Measurements from ENCODE around the gene NRBF2. TPM values are rescaled to one million over a fixed set of nuclear protein-coding genes. Genes with fewer than 3 reads are reported as not detected.

The NRBF2 gene
- total RNA-seq, 1 donor: 26.2 TPM

DNA sequence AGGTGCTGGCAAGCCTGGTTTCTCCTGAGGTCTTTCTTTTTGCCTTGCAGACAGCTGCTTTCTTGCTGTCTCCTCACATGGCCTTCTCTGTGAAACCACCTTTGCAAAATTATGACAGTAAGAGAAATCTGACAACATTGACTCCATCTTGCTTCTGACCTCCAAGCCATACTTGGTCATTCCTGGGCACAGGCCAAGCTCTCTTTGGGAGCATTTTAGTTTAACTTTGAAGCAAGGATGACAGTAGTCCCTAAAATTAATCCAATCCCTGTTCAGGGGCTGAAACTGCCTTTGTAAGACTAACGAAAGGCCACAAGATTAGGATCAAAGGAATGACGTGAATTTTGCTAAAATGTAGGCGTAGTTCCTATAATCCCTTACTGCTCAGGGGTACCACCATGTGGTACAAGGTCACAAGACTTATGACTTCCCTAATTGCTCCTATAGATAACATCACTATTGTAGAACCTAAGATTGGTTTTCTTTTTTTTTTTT is 25.1 kb upstream of the NRBF2 start:
- H3K4me3 ChIP-seq (ENCODE audit: low read length): no peak overlapping the region
- H3K4me1 ChIP-seq (ENCODE audit: insufficient read depth, low read length): no peaks in the 10 kb centered on the region
- H3K9me3 ChIP-seq (ENCODE audit: low read depth, low read length): no peaks in the 10 kb centered on the region
- H3K27me3 ChIP-seq (ENCODE audit: insufficient read depth, low read length): no peaks in the 10 kb centered on the region

DNA sequence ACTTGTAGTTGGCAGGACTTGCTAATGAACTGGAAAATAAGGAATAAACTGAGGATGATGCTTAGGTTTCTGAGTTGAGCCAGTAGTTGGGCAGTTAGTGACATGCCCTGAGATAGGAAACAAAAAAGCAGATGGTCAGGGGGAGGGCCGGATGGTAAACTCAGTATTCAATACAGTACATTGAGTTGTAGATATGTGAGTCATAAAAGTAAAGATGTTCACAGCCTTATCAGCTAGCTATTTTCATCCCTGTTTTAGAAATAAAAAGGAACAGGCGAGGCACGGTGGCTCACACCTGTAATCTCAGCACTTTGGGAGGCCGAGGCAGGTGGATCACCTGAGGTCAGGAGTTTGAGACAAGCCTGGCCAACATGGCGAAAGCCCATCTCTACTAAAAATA is 22.2 kb upstream of the NRBF2 start:
- Histone ChIP-seq H3K9me3 (ENCODE audit: low read depth, low read length) (no peaks in the 10 kb centered on the region), H3K27me3 (ENCODE audit: insufficient read depth, low read length) (no peaks in the 10 kb centered on the region), H3K4me1 (ENCODE audit: insufficient read depth, low read length) (peaks cover 10% of the 10 kb centered on the region), H3K4me3 (ENCODE audit: low read length) (no peak overlapping the region)

DNA sequence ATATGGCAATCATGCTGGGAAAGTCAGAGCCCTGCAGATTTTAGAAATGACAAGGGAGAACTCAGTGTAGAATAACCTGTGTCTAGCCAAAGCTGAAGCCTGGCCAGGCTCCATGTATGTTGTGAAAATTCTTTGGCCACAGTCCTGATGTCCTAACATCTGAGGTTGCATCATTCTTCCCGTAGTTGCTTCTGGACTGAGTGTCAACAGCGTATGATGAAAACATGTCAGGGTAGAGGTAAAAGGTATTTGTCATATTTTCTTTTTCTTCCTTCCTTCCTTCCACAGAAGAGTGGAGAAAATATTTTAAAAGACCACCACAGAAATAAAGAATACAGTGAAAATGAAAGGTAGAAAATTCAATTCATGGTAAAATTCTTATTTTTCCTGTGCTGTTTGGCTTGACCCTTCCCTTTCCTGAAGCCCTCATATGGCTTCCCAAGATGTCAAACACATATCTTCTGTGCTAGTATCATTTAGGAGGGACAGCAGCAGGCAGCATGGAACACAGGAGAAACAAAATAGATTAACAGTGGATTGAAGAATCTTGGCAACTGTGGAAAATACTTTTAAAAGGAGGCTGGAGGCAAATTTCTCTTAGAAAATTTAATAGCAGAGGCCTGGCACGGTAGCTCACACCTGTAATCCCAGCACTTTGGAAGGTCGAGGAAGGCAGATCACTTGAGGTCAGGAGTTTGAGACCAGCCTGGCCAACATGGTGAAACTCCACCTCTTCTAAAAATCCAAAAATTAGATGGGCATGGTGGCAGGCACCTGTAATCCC is 18.9 kb upstream of the NRBF2 start:
- Histone ChIP-seq H3K4me3 (ENCODE audit: low read length) (no peak overlapping the region), H3K27me3 (ENCODE audit: insufficient read depth, low read length) (no peaks in the 10 kb centered on the region), H3K9me3 (ENCODE audit: low read depth, low read length) (no peaks in the 10 kb centered on the region), H3K4me1 (ENCODE audit: insufficient read depth, low read length) (peaks cover 10% of the 10 kb centered on the region)

DNA sequence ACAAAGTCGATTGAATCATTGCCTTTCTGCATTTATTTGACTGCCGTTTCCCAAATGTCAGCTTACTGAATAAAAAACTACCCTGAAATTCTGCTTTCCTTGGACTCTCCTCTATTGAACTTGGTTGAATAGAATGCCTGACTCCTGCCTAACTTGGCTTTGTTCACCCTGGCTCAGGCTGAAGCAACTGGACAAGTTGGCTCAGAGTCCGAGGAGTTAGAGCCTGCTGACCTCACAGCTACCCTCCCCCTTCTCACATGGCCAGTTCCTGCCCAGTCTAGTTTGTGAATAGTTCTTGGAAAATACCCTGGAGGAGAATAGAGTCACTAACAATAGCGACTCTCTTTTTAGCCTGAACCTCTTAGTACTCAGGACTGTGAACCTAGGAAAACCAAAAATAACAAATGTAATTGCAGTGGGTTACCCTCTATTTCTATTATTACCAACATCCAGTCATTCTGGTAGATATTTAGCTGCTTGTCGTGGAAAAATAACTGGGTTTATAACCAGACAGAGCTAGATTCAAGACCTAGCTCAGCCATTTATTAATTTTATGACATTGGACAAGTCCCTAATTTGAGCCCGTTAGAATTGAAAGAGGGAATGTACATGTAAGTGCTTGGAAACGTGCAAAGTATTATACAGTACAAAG is 17.3 kb upstream of the NRBF2 start:
- Histone ChIP-seq H3K9me3 (ENCODE audit: low read depth, low read length) (no peaks in the 10 kb centered on the region), H3K4me3 (ENCODE audit: low read length) (no peak overlapping the region), H3K27me3 (ENCODE audit: insufficient read depth, low read length) (no peaks in the 10 kb centered on the region), H3K4me1 (ENCODE audit: insufficient read depth, low read length) (peaks cover 10% of the 10 kb centered on the region)

DNA sequence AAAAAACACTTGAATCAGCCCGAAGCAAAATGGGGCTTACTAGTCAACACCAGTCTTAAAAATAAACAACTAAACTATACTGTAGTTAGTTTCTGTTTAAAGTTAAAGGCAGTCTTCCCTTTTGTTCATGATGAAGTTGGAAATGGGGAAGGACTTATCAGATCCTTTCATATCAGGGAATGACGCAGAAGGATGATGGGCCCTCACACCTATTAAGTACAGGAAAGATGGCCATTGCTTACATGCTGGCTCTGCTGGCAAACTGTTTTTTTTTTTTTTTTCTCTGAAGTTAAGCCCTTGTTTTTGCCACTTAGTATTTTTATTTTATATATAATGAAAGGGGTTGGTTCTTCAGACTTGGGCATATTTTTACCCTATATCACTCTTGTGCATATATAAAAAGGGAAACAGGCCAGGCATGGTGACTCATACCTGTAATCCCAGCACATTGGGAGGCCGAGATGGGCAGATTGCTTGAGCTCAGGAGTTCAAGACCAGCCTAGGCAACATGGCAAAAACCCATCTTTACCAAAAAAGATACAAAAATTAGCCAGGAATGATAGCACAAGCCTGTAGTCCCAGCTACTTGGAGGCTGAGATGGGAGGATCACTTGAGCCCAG is 16.6 kb upstream of the NRBF2 start:
- H3K4me3 ChIP-seq (ENCODE audit: low read length): no peak overlapping the region
- no peaks in the 10 kb centered on the region for H3K27me3 ChIP-seq (ENCODE audit: insufficient read depth, low read length)
- H3K9me3 ChIP-seq (ENCODE audit: low read depth, low read length): no peaks in the 10 kb centered on the region
- peaks cover 10% of the 10 kb centered on the region for H3K4me1 ChIP-seq (ENCODE audit: insufficient read depth, low read length)

DNA sequence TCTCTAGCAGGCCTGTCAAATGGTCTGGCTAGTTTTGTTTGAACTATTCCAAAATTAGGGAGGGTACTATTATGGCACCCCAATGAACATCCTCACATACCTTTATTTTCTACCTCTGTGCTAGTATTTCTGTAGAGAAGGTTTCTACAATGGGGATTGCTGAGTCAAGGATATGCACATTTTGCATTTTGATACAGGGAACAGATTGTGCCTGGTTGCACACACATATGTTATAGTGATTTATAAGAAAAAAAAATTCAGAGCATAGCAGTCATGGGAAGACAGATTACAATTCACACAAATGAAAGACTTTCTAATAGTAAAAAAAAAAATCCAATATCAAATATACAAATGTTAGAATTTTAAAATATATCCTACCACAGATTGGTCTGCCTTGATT is 14.1 kb upstream of the NRBF2 start:
- Histone ChIP-seq H3K4me1 (ENCODE audit: insufficient read depth, low read length) (peaks cover 5% of the 10 kb centered on the region), H3K27me3 (ENCODE audit: insufficient read depth, low read length) (no peaks in the 10 kb centered on the region), H3K4me3 (ENCODE audit: low read length) (no peak overlapping the region), H3K9me3 (ENCODE audit: low read depth, low read length) (no peaks in the 10 kb centered on the region)

DNA sequence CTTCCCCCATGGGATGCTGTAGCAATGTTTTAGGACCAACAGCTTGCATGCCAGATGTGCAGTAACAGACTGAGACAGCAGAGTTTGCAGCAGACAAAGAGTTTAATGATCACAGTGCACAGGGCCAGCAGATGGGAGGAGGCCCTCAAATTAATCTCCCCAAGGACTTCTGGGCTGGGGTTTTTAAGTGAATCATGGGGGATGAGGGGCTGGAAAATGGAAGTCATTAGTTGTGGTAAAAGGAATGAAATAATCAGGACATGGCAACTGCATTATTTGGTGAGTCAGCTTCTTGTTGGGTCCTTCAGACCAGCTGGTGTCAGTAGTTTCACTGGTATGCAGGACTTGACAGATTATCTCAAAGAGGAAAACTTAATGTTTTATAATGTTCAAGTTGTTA is 12.6 kb upstream of the NRBF2 start:
- Histone ChIP-seq H3K4me3 (ENCODE audit: low read length) (no peak overlapping the region), H3K27me3 (ENCODE audit: insufficient read depth, low read length) (no peaks in the 10 kb centered on the region), H3K4me1 (ENCODE audit: insufficient read depth, low read length) (no peaks in the 10 kb centered on the region), H3K9me3 (ENCODE audit: low read depth, low read length) (no peaks in the 10 kb centered on the region)

DNA sequence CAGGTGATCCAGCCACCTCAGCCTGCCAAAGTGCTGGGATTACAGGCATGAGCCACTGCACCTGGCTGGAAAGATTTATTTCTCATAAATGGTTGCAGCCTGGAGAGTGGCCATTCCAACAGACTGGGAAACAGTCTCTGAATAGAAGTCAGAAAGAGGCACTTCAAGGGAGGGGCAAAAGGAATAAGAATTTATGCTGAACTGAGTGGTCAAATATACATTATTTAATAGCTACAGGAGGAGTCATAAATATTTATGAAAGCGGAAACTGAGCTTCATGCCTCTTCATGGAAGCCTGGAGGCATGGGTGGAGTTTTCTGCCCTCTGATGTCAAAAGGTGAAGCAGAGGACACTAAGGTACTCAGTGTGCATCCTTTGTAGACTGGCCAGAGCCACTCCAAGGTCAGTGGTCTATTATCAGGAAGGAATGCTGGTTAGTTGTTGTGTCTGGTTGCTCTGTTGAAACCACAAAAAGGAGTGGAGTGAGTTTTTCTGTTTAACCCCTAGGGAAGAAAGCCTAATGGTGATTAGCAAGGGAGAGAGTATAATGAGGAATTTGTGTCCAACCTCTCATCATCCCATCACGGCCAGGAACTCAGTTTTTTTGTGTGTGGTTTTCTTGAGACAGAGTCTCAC is 9.3 kb upstream of the NRBF2 start:
- H3K4me1 ChIP-seq (ENCODE audit: insufficient read depth, low read length): no peaks in the 10 kb centered on the region
- H3K4me3 ChIP-seq (ENCODE audit: low read length): no peak overlapping the region
- H3K27me3 ChIP-seq (ENCODE audit: insufficient read depth, low read length): no peaks in the 10 kb centered on the region
- H3K9me3 ChIP-seq (ENCODE audit: low read depth, low read length): no peaks in the 10 kb centered on the region

DNA sequence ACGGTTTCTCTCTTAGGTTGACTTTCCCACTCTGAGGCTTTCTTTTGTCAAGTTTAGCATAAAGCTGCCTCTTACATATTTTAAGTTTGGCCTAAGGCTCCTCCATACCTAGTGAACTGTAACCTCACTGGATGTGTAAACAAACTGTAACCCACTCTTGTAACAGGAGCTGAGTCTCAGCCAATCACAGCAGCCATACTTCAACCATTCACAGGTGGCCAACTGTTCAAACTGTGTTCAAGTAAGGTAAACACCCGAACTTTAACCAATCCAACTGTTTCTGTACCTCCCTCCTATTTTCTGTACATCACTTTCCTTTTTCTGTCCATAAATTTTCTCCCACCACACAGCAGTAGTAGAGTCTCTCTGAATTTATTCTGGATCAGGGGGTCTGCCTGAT is 7.7 kb upstream of the NRBF2 start:
- no peaks in the 10 kb centered on the region for H3K9me3 ChIP-seq (ENCODE audit: low read depth, low read length)
- H3K4me1 ChIP-seq (ENCODE audit: insufficient read depth, low read length): no peaks in the 10 kb centered on the region
- H3K27me3 ChIP-seq (ENCODE audit: insufficient read depth, low read length): no peaks in the 10 kb centered on the region
- H3K4me3 ChIP-seq (ENCODE audit: low read length): no peak overlapping the region

DNA sequence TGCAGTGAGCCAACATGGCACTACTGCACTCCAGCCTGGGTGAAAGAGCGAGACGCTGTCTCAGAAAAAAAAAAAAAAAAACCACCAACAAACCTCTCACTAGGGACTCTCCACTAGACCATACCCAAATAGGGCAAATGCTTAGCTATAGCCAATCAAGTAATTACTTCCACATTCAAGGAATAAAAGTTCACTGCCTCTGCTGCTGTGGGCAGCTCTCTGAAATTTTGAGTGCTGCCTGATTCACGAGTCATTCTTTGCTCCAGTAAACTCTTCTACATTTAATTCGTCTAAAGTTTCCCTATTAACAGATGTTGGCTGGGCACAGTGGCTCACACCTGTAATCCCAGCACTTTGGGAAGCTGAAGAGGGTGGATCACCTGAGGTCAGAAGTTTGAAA is 4.7 kb upstream of the NRBF2 start:
- H3K27me3 ChIP-seq (ENCODE audit: insufficient read depth, low read length): no peaks in the 10 kb centered on the region
- H3K4me1 ChIP-seq (ENCODE audit: insufficient read depth, low read length): peaks cover 4% of the 10 kb centered on the region

DNA sequence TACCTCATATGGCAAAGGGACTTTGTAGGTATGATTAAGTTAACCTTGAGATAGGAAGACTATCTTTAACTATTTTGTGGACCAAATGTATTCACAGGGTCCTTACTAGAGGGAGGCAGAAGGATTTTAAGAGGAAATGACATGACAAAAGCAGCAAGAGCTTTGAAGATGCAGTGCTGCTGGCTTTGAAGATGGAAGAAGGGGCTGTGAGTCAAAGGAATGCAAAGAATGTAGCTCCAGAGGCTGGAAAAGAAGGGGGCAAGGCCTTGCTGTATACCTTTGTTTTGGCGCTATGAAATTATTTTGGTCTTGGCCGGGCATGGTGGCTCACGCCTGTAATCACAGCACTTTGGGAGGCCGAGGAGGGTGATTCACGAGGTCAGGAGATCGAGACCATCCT is 3.2 kb upstream of the NRBF2 start:
- H3K4me1 ChIP-seq (ENCODE audit: insufficient read depth, low read length): peaks cover 14% of the 10 kb centered on the region
- H3K27me3 ChIP-seq (ENCODE audit: insufficient read depth, low read length): no peaks in the 10 kb centered on the region
- no peak overlapping the region for H3K4me3 ChIP-seq (ENCODE audit: low read length)
- H3K9me3 ChIP-seq (ENCODE audit: low read depth, low read length): no peaks in the 10 kb centered on the region

More for the DNA sequence above, 4.7 kb upstream of the NRBF2 start:
- H3K9me3 ChIP-seq (ENCODE audit: low read depth, low read length): no peaks in the 10 kb centered on the region
- H3K4me3 ChIP-seq (ENCODE audit: low read length): no peak overlapping the region

DNA sequence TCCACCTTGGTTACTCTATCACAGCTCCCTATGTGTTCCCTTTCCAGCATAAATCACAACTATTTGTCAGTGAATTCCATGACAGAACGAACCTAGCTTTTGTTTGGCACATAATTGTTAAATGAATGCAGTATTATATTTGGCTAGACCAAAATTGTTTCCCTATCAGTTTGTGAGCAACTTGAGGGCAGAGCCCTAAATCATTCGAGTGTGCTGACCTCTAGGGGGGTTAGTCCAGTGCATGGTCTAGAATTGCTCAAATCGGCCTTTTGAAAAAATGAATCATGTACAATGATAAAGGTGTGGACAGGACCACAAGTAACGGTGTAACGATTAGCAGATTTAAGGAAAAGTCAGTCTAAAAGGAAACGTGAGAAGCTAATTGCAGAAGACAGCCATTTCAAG is 475 bp upstream of the NRBF2 start:
- Histone ChIP-seq H3K27me3 (ENCODE audit: insufficient read depth, low read length) (no peaks in the 10 kb centered on the region), H3K4me1 (ENCODE audit: insufficient read depth, low read length) (peaks cover 41% of the 10 kb centered on the region), H3K9me3 (ENCODE audit: low read depth, low read length) (no peaks in the 10 kb centered on the region), H3K4me3 (ENCODE audit: low read length) (no peak overlapping the region)

DNA sequence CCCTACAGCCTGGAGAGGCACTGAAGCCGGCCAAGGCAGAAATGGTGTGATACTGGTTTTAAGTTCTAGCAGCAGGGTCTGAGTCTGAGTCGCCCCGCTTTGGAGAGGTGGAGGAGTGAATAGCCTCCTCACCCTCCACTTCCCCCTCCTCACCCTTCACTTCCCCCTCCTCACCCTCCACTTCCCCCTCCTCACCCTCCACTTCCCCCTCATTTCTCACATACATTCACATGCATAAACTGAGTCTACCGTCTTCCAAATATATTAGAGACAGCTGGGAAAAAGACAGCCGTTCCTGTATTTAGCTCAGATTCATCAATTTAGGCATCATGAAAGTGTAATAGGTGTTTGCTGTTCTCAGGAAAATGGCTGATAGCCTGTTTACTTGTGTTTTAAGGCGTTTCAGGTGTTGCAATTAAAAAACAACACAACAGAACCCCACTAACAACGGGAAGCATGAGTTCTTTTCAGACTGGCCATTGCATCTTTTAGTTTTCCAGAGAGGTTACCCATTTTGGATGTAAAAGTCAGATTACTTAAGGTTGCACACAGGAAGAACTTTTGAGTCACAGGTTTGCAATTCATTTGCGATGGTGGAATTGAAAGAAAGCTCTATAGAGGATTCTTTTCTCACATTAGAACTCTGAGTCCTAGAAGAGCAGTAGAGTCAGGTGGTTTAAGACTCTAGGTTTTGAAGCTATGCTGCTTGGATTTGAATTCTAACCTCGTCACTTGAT is 861 bp downstream of the NRBF2 start:
- H3K4me1 ChIP-seq (ENCODE audit: insufficient read depth, low read length): peaks cover 51% of the 10 kb centered on the region
- peak overlapping the region; percentile 89 for H3K4me3 ChIP-seq (ENCODE audit: low read length)
- no peaks in the 10 kb centered on the region for H3K9me3 ChIP-seq (ENCODE audit: low read depth, low read length)
- no peaks in the 10 kb centered on the region for H3K27me3 ChIP-seq (ENCODE audit: insufficient read depth, low read length)

DNA sequence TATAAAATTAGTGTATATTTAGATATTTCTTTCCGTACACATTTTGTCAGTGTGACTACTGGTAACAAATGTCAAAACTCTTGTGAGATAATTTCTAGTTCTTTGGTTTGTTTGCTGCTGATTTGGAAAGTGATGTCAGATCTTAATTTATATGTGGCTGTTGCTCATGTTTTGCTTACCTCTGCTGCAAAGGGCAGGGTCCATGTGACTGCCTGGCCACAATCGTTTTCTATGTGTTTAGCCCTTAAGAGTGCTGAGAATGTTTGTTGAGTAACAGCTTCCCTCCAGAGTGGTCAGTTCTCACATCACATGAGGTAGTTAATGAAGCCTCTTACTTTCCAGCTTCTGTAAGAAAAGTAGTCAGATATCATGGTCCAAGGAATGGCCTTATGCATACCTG is 4.2 kb downstream of the NRBF2 start:
- H3K4me1 ChIP-seq (ENCODE audit: insufficient read depth, low read length): peaks cover 57% of the 10 kb centered on the region
- H3K9me3 ChIP-seq (ENCODE audit: low read depth, low read length): no peaks in the 10 kb centered on the region
- H3K27me3 ChIP-seq (ENCODE audit: insufficient read depth, low read length): no peaks in the 10 kb centered on the region
- H3K4me3 ChIP-seq (ENCODE audit: low read length): no peak overlapping the region

Data from mononuclear cell (primary cell).